ENCODE results near the gene ACADM. TPM values are rescaled to one million over a fixed set of nuclear protein-coding genes. Genes with fewer than 3 reads are reported as not detected.
"Not testable (repeated sequence)": the region's sequence is repeated elsewhere in the genome, so short reads cannot be mapped to it uniquely, and the experiment has no call there.

ACADM gene
- total and polyA plus RNA-seq, 9 donors: 38.9 to 61.7 (median 54.9) TPM

DNA sequence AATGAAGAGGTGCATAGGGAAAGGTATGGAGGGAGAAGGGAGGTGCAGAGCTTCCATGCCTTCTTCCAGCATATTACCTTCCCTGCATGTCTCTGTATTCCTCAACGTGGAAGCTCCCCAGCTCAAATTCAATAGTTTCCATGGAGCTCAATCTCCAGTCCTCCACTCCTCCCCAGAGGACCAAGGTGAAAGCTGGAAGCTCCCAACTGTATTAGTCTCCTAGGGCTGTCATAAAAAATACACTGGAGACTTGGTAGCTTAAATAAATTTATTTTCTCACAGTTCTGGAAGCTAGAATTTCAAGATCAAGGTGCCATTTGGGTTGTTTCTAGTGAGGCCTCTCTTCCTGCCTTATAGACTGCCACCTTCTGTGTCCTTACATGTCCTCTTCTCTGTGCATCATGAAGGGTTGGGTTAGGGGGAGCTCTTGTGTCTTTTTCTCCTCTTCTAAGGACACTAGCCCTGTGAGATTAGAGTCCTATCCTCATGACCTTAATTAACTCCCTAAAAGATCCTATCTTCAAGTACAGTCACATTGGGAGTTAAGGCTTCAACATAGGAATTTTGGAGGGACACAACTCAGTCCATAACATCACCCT is 39.6 kb downstream of the ACADM start:
- WGBS, 3 donors: 60 to 80% (median 65%) methylated on average over 1 of the region's 1 CpG
- H3K4me3 ChIP-seq: no peak overlapping the region
- no peaks in the 10 kb centered on the region for H3K36me3 ChIP-seq
- TF ChIP-seq EP300 (IDR thresholded peaks at IDR 0.05) (no peak), POLR2A (IDR thresholded peaks at IDR 0.05) (no peak)
- TF ChIP-seq, protein P1, sequence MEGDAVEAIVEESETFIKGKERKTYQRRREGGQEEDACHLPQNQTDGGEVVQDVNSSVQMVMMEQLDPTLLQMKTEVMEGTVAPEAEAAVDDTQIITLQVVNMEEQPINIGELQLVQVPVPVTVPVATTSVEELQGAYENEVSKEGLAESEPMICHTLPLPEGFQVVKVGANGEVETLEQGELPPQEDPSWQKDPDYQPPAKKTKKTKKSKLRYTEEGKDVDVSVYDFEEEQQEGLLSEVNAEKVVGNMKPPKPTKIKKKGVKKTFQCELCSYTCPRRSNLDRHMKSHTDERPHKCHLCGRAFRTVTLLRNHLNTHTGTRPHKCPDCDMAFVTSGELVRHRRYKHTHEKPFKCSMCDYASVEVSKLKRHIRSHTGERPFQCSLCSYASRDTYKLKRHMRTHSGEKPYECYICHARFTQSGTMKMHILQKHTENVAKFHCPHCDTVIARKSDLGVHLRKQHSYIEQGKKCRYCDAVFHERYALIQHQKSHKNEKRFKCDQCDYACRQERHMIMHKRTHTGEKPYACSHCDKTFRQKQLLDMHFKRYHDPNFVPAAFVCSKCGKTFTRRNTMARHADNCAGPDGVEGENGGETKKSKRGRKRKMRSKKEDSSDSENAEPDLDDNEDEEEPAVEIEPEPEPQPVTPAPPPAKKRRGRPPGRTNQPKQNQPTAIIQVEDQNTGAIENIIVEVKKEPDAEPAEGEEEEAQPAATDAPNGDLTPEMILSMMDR (IDR thresholded peaks at IDR 0.05): no peak
- H3K4me1 ChIP-seq (ENCODE audit: insufficient read depth): no peaks in the 10 kb centered on the region
- DNase-seq: no peak
- intact Hi-C loops (cut with DNase I): no loop called here
- no peaks in the 10 kb centered on the region for H3K9me3 ChIP-seq
- H3K27me3 ChIP-seq: no peaks in the 10 kb centered on the region
- no peak overlapping the region for H3K27ac ChIP-seq

DNA sequence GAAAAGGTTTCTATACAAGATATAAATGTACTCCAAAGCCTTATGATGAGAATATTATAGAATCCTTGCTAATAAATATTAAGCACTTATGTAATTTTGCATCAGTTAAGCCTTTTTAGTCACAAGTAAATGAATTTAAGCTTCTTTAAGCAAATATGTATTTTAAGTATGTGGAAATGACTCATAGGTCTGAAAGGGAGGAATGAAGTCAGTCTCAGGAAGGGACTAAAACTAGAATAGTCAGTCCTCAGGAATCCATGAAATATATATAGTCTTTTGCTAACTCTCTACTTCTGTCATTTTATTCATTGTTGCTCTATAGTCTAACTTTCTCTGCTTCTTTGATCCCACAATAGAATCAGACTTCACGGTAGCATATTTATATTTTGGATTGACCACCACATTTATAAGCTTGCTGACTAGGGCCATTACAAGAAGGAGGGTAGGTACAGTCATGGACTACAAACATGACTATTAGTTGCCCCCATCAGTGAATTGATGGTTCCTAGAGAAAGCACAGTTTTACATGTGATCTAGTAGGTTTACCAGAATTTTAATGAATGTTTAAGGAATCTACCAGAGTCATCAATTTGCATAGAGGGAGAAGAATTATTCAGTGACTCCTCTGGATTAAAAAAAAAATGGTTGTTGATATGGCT is 41.3 kb downstream of the ACADM start:
- H3K9me3 ChIP-seq: no peaks in the 10 kb centered on the region
- H3K27ac ChIP-seq: no peak overlapping the region
- H3K36me3 ChIP-seq: no peaks in the 10 kb centered on the region
- no peak overlapping the region for H3K4me3 ChIP-seq
- DNase-seq: no peak
- no peak for TF ChIP-seq EP300 (IDR thresholded peaks at IDR 0.05)
- no peak for TF ChIP-seq POLR2A (IDR thresholded peaks at IDR 0.05)
- no peaks in the 10 kb centered on the region for H3K4me1 ChIP-seq (ENCODE audit: insufficient read depth)
- intact Hi-C loops (cut with DNase I): no loop called here
- 75 to 93% (median 79%) methylated on average over 1 of the region's 1 CpG for WGBS, 3 donors
- no peaks in the 10 kb centered on the region for H3K27me3 ChIP-seq

DNA sequence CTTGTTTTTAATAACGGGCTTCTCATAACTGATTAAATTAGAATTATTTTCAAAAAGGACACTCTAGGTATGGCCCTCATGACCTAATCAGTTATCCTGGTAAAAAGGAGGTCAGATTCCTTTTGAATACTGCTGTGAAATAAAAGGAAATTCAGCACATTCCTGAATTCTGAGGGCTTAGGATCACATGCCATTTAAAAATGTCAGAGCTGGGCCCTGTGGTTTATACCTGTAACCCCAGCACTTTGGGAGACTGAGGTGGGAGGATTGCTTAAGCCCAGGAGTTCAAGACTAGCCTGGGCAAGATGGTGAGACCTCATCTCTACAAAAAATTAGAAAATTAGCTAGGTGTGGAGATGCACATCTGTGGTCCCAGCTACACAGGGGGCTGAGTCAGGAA is 43.5 kb downstream of the ACADM start:
- Histone ChIP-seq H3K27me3 (no peaks in the 10 kb centered on the region), H3K4me3 (no peak overlapping the region), H3K27ac (no peak overlapping the region), H3K36me3 (no peaks in the 10 kb centered on the region), H3K4me1 (ENCODE audit: insufficient read depth) (no peaks in the 10 kb centered on the region), H3K9me3 (no peaks in the 10 kb centered on the region)
- 81 to 87% (median 83%) methylated on average over 1 of the region's 1 CpG for WGBS, 3 donors
- intact Hi-C loops (cut with DNase I): no loop called here
- TF ChIP-seq EP300 (IDR thresholded peaks at IDR 0.05): no peak
- TF ChIP-seq POLR2A (IDR thresholded peaks at IDR 0.05): no peak
- TF ChIP-seq, protein P1 (IDR thresholded peaks at IDR 0.05): no peak
- no peak for DNase-seq

DNA sequence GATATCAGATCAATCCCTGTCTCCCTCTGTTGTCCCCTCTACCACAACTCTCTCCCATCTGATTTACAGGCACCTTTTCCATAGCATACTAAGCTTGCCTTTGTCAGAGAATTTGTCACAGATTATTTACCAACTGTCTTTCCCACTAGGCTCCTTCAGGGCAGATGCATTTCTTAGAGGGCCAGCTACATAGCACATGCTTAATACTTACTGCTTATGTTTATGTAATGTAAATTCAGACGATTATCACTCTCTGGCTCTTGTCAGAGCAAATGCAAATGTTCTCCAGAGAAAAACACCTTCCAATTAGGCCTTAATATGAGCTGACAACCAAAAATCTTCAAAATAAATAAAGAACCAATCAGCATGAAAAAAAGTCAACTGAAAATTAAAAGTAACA is 46.3 kb downstream of the ACADM start:
- DNase-seq: no peak
- Histone ChIP-seq H3K27ac (no peak overlapping the region), H3K36me3 (no peaks in the 10 kb centered on the region), H3K27me3 (no peaks in the 10 kb centered on the region), H3K4me1 (ENCODE audit: insufficient read depth) (no peaks in the 10 kb centered on the region), H3K9me3 (no peaks in the 10 kb centered on the region), H3K4me3 (no peak overlapping the region)
- 54 to 71% (median 62%) methylated on average over 1 of the region's 1 CpG for WGBS, 3 donors
- TF ChIP-seq, protein P1 (IDR thresholded peaks at IDR 0.05): no peak
- no peak for TF ChIP-seq EP300 (IDR thresholded peaks at IDR 0.05)
- TF ChIP-seq POLR2A (IDR thresholded peaks at IDR 0.05): no peak
- intact Hi-C loops (cut with DNase I): no loop called here

DNA sequence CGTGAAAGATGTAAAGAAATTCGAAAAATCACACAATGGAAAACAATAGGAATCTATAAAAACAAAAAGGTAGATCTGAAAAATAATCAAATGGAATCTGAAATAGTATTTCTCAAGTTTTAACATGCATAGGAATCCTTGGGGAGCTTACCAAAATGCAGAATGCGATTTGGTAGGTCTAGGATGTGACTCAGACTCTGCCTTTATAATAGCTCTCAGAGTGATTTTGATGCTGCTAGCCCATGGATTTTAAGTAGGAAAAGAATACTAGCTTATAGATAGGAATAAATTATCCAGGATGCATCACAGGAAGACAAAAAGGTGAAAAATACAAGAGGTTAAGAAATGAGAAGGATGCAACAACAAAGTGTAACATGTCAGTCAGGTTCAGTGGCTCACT is 47.5 kb downstream of the ACADM start:
- WGBS, 3 donors: 71 to 86% (median 83%) methylated on average over 3 of the region's 3 CpGs
- DNase-seq: no peak
- no peaks in the 10 kb centered on the region for H3K4me1 ChIP-seq (ENCODE audit: insufficient read depth)

DNA sequence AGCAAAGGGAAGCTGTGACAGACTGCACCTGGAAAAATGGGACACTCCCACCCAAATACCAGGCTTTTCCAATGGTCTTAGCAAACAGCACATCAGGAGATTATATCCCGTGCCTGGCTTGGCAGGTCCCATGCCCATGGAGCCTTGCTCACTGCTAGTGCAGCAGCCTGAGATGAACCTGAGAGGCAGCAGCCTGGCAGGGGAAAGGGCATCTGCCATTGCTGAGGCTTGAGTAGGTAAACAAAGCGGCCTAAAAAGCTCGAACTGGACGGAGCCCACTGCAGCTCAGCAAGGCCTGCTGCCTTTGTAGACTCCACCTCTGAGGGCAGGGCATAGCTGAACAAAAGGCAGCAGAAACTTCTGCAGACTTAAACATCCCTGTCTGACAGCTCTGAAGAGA is 53.3 kb downstream of the ACADM start:
- DNase-seq; H3K4me1 ChIP-seq (ENCODE audit: insufficient read depth); H3K4me3 ChIP-seq; H3K27me3 ChIP-seq; H3K9me3 ChIP-seq; intact Hi-C loops (cut with DNase I); H3K36me3 ChIP-seq; H3K27ac ChIP-seq: not testable (repeated sequence)
- 61 to 85% (median 68%) methylated on average over 4 of the region's 4 CpGs for WGBS, 3 donors

More for the DNA sequence above, 47.5 kb downstream of the ACADM start:
- Histone ChIP-seq H3K36me3 (no peaks in the 10 kb centered on the region), H3K4me3 (no peak overlapping the region), H3K9me3 (no peaks in the 10 kb centered on the region), H3K27me3 (no peaks in the 10 kb centered on the region), H3K27ac (no peak overlapping the region)
- intact Hi-C loops (cut with DNase I): no loop called here
- TF ChIP-seq, protein P1 (IDR thresholded peaks at IDR 0.05): no peak
- TF ChIP-seq EP300 (IDR thresholded peaks at IDR 0.05): no peak
- no peak for TF ChIP-seq POLR2A (IDR thresholded peaks at IDR 0.05)

DNA sequence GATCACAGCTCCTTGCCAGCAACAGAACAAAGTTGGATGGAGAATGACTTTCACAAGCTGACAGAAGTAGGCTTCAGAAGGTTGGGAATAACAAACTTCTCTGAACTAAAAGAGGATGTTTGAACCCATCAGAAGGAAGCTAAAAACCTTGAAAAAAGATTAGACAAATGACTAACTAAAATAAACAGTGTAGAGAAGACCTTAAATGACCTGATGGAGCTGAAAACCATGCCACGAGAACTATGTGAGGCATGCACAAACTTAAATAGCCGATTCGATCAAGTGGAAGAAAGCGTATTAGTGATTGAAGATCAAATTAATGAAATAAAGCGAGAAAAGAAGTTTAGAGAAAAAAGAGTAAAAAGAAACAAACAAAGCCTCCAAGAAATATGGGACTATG is 54.2 kb downstream of the ACADM start:
- intact Hi-C loops (cut with DNase I): not testable (repeated sequence)

More for the DNA sequence above, 54.2 kb downstream of the ACADM start:
- WGBS, 3 donors: 91 to 95% (median 92%) methylated on average over 5 of the region's 5 CpGs
- not testable (repeated sequence) for H3K36me3 ChIP-seq; H3K9me3 ChIP-seq; H3K4me3 ChIP-seq; H3K27ac ChIP-seq; DNase-seq; H3K27me3 ChIP-seq; H3K4me1 ChIP-seq (ENCODE audit: insufficient read depth)
